Measurements from ENCODE around the gene CMPK2.

DNA sequence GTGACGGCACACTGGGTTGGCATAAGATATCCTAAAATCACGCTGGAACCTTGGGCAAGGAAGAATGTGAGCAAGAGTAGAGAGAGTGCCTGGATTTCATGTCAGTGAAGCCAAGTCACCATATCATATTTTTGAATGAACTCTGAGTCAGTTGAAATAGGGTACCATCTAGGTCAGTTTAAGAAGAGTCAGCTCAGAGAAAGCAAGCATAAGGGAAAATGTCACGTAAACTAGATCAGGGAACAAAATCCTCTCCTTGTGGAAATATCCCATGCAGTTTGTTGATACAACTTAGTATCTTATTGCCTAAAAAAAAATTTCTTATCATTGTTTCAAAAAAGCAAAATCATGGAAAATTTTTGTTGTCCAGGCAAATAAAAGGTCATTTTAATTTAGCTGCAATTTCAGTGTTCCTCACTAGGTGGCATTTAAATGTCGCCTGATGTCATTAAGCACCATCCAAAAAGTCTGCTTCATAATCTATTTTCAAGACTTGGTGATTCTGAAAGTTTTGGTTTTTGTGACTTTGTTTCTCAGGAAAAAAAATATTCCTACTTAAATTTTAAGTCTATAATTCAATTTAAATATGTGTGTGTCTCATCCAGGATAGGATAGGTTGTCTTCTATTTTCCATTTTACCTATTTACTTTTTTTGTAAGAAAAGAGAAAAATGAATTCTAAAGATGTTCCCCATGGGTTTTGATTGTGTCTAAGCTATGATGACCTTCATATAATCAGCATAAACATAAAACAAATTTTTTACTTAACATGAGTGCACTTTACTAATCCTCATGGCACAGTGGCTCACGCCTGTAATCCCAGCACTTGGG, 31.4 kb upstream of the CMPK2 start:
- TF ChIP-seq, protein P1, sequence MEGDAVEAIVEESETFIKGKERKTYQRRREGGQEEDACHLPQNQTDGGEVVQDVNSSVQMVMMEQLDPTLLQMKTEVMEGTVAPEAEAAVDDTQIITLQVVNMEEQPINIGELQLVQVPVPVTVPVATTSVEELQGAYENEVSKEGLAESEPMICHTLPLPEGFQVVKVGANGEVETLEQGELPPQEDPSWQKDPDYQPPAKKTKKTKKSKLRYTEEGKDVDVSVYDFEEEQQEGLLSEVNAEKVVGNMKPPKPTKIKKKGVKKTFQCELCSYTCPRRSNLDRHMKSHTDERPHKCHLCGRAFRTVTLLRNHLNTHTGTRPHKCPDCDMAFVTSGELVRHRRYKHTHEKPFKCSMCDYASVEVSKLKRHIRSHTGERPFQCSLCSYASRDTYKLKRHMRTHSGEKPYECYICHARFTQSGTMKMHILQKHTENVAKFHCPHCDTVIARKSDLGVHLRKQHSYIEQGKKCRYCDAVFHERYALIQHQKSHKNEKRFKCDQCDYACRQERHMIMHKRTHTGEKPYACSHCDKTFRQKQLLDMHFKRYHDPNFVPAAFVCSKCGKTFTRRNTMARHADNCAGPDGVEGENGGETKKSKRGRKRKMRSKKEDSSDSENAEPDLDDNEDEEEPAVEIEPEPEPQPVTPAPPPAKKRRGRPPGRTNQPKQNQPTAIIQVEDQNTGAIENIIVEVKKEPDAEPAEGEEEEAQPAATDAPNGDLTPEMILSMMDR (IDR thresholded peaks at IDR 0.05; ENCODE audit: borderline replicate concordance, extremely low read depth, low read length, poor library complexity, severe bottlenecking) = peak; percentile 78
- TF ChIP-seq EZH2 (IDR thresholded peaks at IDR 0.05; ENCODE audit: borderline replicate concordance, low read depth, low read length, severe bottlenecking) = no peak
